Measurements from ENCODE around the gene ZG16. TPM values are rescaled to one million over a fixed set of nuclear protein-coding genes. Genes with fewer than 3 reads are reported as not detected.

ZG16 gene
- total RNA-seq, 1 experiment from 2014 or later = not detected

- Histone ChIP-seq H3K4me1 (replicated peaks) (peaks cover 69% of the 10 kb centered on the region), H3K4me3 (peak overlapping the region; percentile 40), H3K36me3 (peaks cover 36% of the 10 kb centered on the region), H3K27ac (no peak overlapping the region), H3K9me3 (replicated peaks) (no peaks in the 10 kb centered on the region), H3K27me3 (replicated peaks) (no peaks in the 10 kb centered on the region)
- no peak for DNase-seq (ENCODE audit: low read depth in 1 of 2, low spot score in 2 of 2)
Observed at GRCh38 chr16:29812754-29813643, 34.9 kb downstream of the ZG16 start.

- no peak for DNase-seq (ENCODE audit: low read depth in 1 of 2, low spot score in 2 of 2)
- peaks cover 64% of the 10 kb centered on the region for H3K4me1 ChIP-seq (replicated peaks)
- H3K36me3 ChIP-seq = peaks cover 35% of the 10 kb centered on the region
- H3K27ac ChIP-seq = no peak overlapping the region
- H3K9me3 ChIP-seq (replicated peaks) = no peaks in the 10 kb centered on the region
- H3K27me3 ChIP-seq (replicated peaks) = no peaks in the 10 kb centered on the region
- H3K4me3 ChIP-seq = no peak overlapping the region
Observed at GRCh38 chr16:29813644-29814562, 35.8 kb downstream of the ZG16 start.

- Histone ChIP-seq H3K9me3 (replicated peaks) (no peaks in the 10 kb centered on the region), H3K4me3 (no peak overlapping the region), H3K4me1 (replicated peaks) (peaks cover 60% of the 10 kb centered on the region), H3K36me3 (peaks cover 35% of the 10 kb centered on the region), H3K27me3 (replicated peaks) (no peaks in the 10 kb centered on the region), H3K27ac (no peak overlapping the region)
- DNase-seq (ENCODE audit: low read depth in 1 of 2, low spot score in 2 of 2) = no peak
Observed at GRCh38 chr16:29814592-29814991, 36.5 kb downstream of the ZG16 start.

GRCh38 chr16:29815032-29815721 lies 37.1 kb downstream of the ZG16 start:
- no peak for DNase-seq (ENCODE audit: low read depth in 1 of 2, low spot score in 2 of 2)
- Histone ChIP-seq H3K4me3 (no peak overlapping the region; the same call in 1 of the 2 replicates), H3K4me1 (replicated peaks) (peaks cover 62% of the 10 kb centered on the region), H3K9me3 (replicated peaks) (no peaks in the 10 kb centered on the region), H3K27ac (no peak overlapping the region), H3K36me3 (peaks cover 36% of the 10 kb centered on the region), H3K27me3 (replicated peaks) (no peaks in the 10 kb centered on the region)

- peak within 1 kb of the TSS; percentile 50 for H3K27ac ChIP-seq
- H3K9me3 ChIP-seq (replicated peaks) = no peaks in the 10 kb centered on the region
- DNase-seq (ENCODE audit: low read depth in 1 of 2, low spot score in 2 of 2) = peak; percentile 99
- peaks cover 61% of the 10 kb centered on the region for H3K4me1 ChIP-seq (replicated peaks)
- H3K36me3 ChIP-seq = peaks cover 37% of the 10 kb centered on the region
- H3K27me3 ChIP-seq (replicated peaks) = no peaks in the 10 kb centered on the region
- peak within 1 kb of the TSS; percentile 67 for H3K4me3 ChIP-seq
Observed at GRCh38 chr16:29815793-29816693, 38.0 kb downstream of the ZG16 start, which contains the start of gene PAGR1. TSS of gene PAGR1 (plus strand) at chr16:29816152. CDS start at chr16:29816526, 374 bp downstream.

GRCh38 chr16:29816694-29817441 lies 38.8 kb downstream of the ZG16 start:
- H3K36me3 ChIP-seq = peaks cover 37% of the 10 kb centered on the region
- DNase-seq (ENCODE audit: low read depth in 1 of 2, low spot score in 2 of 2) = peak; percentile 53 to 72
- peak overlapping the region; percentile 67 for H3K4me3 ChIP-seq
- no peaks in the 10 kb centered on the region for H3K9me3 ChIP-seq (replicated peaks)
- no peaks in the 10 kb centered on the region for H3K27me3 ChIP-seq (replicated peaks)
- peak overlapping the region; percentile 50 for H3K27ac ChIP-seq
- H3K4me1 ChIP-seq (replicated peaks) = peaks cover 62% of the 10 kb centered on the region

- Histone ChIP-seq H3K27me3 (replicated peaks) (no peaks in the 10 kb centered on the region), H3K36me3 (peaks cover 37% of the 10 kb centered on the region), H3K4me3 (no peak overlapping the region), H3K9me3 (replicated peaks) (no peaks in the 10 kb centered on the region), H3K27ac (no peak overlapping the region), H3K4me1 (replicated peaks) (peaks cover 61% of the 10 kb centered on the region)
- DNase-seq (ENCODE audit: low read depth in 1 of 2, low spot score in 2 of 2) = no peak
Observed at GRCh38 chr16:29818082-29818481, 40.0 kb downstream of the ZG16 start.

GRCh38 chr16:29819506-29819905 lies 41.5 kb downstream of the ZG16 start:
- Histone ChIP-seq H3K27me3 (replicated peaks) (no peaks in the 10 kb centered on the region), H3K9me3 (replicated peaks) (no peaks in the 10 kb centered on the region), H3K36me3 (peaks cover 37% of the 10 kb centered on the region), H3K4me3 (no peak overlapping the region), H3K4me1 (replicated peaks) (peaks cover 75% of the 10 kb centered on the region), H3K27ac (no peak overlapping the region)
- DNase-seq (ENCODE audit: low read depth in 1 of 2, low spot score in 2 of 2) = no peak

GRCh38 chr16:29820271-29820701 lies 42.2 kb downstream of the ZG16 start, which contains the start of gene MVP:
TSS of gene MVP (plus strand) at chr16:29820462. CDS start at chr16:29830550, 10,088 bp downstream.
- DNase-seq (ENCODE audit: low read depth in 1 of 2, low spot score in 2 of 2) = peak; percentile 52 to 58
- Histone ChIP-seq H3K36me3 (peaks cover 37% of the 10 kb centered on the region), H3K27ac (peak within 1 kb of the TSS; percentile 67), H3K4me3 (peak within 1 kb of the TSS; percentile 46), H3K4me1 (replicated peaks) (peaks cover 79% of the 10 kb centered on the region), H3K27me3 (replicated peaks) (no peaks in the 10 kb centered on the region), H3K9me3 (replicated peaks) (no peaks in the 10 kb centered on the region)

GRCh38 chr16:29820730-29821642 lies 42.9 kb downstream of the ZG16 start:
- Histone ChIP-seq H3K36me3 (peaks cover 37% of the 10 kb centered on the region), H3K4me3 (peak overlapping the region; percentile 46), H3K27me3 (replicated peaks) (no peaks in the 10 kb centered on the region), H3K27ac (peak overlapping the region; percentile 67), H3K4me1 (replicated peaks) (peaks cover 83% of the 10 kb centered on the region), H3K9me3 (replicated peaks) (no peaks in the 10 kb centered on the region)
- peak in 1 of 2 experiments; percentile 45 for DNase-seq (ENCODE audit: low read depth in 1 of 2, low spot score in 2 of 2)

GRCh38 chr16:29821643-29822115 lies 43.6 kb downstream of the ZG16 start:
- peak; percentile 71 to 81 for DNase-seq (ENCODE audit: low read depth in 1 of 2, low spot score in 2 of 2)
- Histone ChIP-seq H3K27ac (peak overlapping the region; percentile 67), H3K4me1 (replicated peaks) (peaks cover 83% of the 10 kb centered on the region), H3K27me3 (replicated peaks) (no peaks in the 10 kb centered on the region), H3K36me3 (peaks cover 31% of the 10 kb centered on the region), H3K4me3 (peak overlapping the region; percentile 46), H3K9me3 (replicated peaks) (no peaks in the 10 kb centered on the region)
